Activated CD8-positive, alpha-beta T cell treated with anti-CD3 and anti-CD28 coated beads for 36 hours (primary cell): Measurements from ENCODE around the gene TSPAN4. TPM values are rescaled to one million over a fixed set of nuclear protein-coding genes. Genes with fewer than 3 reads are reported as not detected.

Experiments used
- ATAC-seq: fragments of 200-7000 bp; cut with Tn5 transposase; one replicate; pipeline ENCODE4 v1.10.0; 2021; ENCODE audit warnings: mild to moderate bottlenecking, moderate library complexity
- CTCF ChIA-PET: fragments of 350-600 bp; sonication (Branson Sonifier 250); formaldehyde crosslinking; loops from one replicate; lab custom pipeline; 2021; ENCODE audit warnings: antibody characterized with exemption; lab: Charles Lee
- POLR2A ChIA-PET: fragments of 350-600 bp; sonication (Branson Sonifier 250); formaldehyde crosslinking; loops from one replicate; lab custom pipeline; 2021; ENCODE audit warnings: antibody characterized with exemption; lab: Charles Lee
- DNase-seq: peaks from one replicate; pipeline ENCODE4 v3.0.0-alpha.2; 2020
- H3K27ac Mint-ChIP-seq: one replicate; pipeline ENCODE4 v1.8.0; 2021; ENCODE audit warnings: mild to moderate bottlenecking, mixed read lengths
- H3K27me3 Mint-ChIP-seq: one replicate; pipeline ENCODE4 v1.8.0; 2021; ENCODE audit warnings: mixed read lengths
- H3K36me3 Mint-ChIP-seq: one replicate; pipeline ENCODE4 v1.8.0; 2021; ENCODE audit warnings: low read depth, mixed read lengths
- H3K4me1 Mint-ChIP-seq: one replicate; pipeline ENCODE4 v1.8.0; 2021; ENCODE audit warnings: low read depth, mixed read lengths
- H3K4me3 Mint-ChIP-seq: one replicate; pipeline ENCODE4 v1.8.0; 2021; ENCODE audit warnings: mild to moderate bottlenecking, moderate library complexity, mixed read lengths
- H3K9me3 Mint-ChIP-seq: one replicate; pipeline ENCODE4 v1.8.0; 2021; ENCODE audit warnings: mixed read lengths
- intact Hi-C: fragments of 100-400 bp; cut with micrococcal nuclease; formaldehyde crosslinking; loops from one replicate; pipeline ENCODE4 v1.10.0; 2022
- total RNA-seq, 2 experiments: library from RNA; stranded (reverse); gene quantifications; one replicate each; pipeline ENCODE4 v1.2.3, GENCODE V29; 2021
- TF ChIP-seq, protein P1 (sequence below): fragments of 200-600 bp; IDR thresholded peaks from one replicate; pipeline ENCODE4 v1.8.0; 2022; ENCODE audit warnings: antibody characterized with exemption, mild to moderate bottlenecking

The TSPAN4 gene, protein sequence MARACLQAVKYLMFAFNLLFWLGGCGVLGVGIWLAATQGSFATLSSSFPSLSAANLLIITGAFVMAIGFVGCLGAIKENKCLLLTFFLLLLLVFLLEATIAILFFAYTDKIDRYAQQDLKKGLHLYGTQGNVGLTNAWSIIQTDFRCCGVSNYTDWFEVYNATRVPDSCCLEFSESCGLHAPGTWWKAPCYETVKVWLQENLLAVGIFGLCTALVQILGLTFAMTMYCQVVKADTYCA
- total RNA-seq, result 10 to 100 TPM; 15.4 to 16.0 TPM

GRCh38 chr11:842370-843002, at the start of gene TSPAN4, which contains the start of gene POLR2L:
Gene TSPAN4, plus strand, starts transcription at chr11:842852. Its CDS starts 7,453 bp downstream, at chr11:850305.
Gene POLR2L, minus strand, starts transcription at chr11:842529. Its CDS starts 21 bp downstream, at chr11:842508.
- Mint-ChIP-seq H3K27ac (peak within 1 kb of the TSS; percentile 87), H3K4me3 (peak within 1 kb of the TSS; percentile 85), H3K9me3 (no peaks in the 10 kb centered on the region), H3K4me1 (peaks cover 33% of the 10 kb centered on the region), H3K27me3 (peaks cover 2% of the 10 kb centered on the region), H3K36me3 (peaks cover 19% of the 10 kb centered on the region)
- peak; percentile 79 for ATAC-seq
- intact Hi-C loops, result no loop called here
- peak; percentile 92 for DNase-seq
- POLR2A ChIA-PET, result interaction anchor here (1.0 to 21.1 kb wide), 5 partner anchors 8 to 68 kb away, joined by 6 to 273 read pairs (median 11); partner anchors contain the start of genes CD151, CHID1, CRACR2B and PNPLA2
- TF ChIP-seq, protein P1, sequence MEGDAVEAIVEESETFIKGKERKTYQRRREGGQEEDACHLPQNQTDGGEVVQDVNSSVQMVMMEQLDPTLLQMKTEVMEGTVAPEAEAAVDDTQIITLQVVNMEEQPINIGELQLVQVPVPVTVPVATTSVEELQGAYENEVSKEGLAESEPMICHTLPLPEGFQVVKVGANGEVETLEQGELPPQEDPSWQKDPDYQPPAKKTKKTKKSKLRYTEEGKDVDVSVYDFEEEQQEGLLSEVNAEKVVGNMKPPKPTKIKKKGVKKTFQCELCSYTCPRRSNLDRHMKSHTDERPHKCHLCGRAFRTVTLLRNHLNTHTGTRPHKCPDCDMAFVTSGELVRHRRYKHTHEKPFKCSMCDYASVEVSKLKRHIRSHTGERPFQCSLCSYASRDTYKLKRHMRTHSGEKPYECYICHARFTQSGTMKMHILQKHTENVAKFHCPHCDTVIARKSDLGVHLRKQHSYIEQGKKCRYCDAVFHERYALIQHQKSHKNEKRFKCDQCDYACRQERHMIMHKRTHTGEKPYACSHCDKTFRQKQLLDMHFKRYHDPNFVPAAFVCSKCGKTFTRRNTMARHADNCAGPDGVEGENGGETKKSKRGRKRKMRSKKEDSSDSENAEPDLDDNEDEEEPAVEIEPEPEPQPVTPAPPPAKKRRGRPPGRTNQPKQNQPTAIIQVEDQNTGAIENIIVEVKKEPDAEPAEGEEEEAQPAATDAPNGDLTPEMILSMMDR, result no peak
- CTCF ChIA-PET, result interaction anchor here (1.0 to 1.5 kb wide), 4 partner anchors 12 to 31 kb away, joined by 3 to 5 read pairs (median 3); partner anchors contain the start of genes CRACR2B and PNPLA2

DNA sequence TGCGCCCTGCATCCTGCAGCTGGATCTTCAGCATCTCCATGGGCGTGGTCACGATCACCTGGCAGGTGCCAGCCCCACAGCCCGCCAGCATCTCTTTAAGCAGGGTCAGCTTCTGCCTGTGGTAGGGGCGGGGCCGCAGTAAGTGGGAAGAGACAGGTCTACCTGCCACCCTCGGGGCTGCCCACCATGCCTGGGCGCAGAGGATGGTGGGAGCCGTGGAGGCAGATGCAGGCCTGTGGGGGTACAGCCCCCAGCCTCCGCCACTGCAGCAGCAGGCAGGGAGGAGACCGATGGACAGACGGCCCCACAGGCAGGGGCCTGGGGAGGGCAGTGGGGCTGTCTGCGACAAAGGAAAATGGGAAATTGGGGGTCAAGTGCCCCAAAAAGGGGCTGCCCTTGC, 49.8 kb upstream of the TSPAN4 start:
- CTCF ChIA-PET, result no interaction called here
- H3K27me3 Mint-ChIP-seq, result no peaks in the 10 kb centered on the region
- POLR2A ChIA-PET, result interaction anchor here (1.5 to 1.6 kb wide), 2 partner anchors 13 to 17 kb away, joined by 3 to 5 read pairs; no protein-coding TSS in a partner anchor

DNA sequence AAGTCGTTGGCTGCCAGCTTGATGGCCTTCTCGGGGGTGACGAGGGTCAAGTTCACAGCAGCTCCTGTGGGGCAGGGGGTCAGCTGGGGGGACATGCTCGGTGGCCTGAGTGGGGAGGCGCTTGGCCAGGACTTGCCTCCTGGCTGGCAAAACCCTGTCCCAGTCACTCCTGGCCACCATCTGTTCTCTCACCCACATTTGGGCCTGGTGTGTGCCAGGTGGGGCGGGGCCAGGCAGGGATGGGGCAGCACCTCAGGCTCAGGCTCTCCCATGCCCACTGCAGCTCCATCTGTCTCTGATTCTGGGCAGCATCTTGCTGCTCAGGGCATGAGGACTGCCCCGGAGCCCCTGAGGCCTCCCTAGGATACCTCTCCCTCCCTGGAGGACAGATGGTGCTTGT, 49.1 kb upstream of the TSPAN4 start:
- H3K36me3 Mint-ChIP-seq, result peaks cover 15% of the 10 kb centered on the region
- peaks cover 14% of the 10 kb centered on the region for H3K4me1 Mint-ChIP-seq
- H3K9me3 Mint-ChIP-seq, result no peaks in the 10 kb centered on the region
- intact Hi-C loops, result no loop called here
- DNase-seq, result no peak
- ChIA-PET CTCF (interaction anchor here (1.4 kb wide), 1 partner anchor 18 kb away, joined by 3 read pairs; no protein-coding TSS in a partner anchor), POLR2A (interaction anchor here (1.2 to 1.6 kb wide), 4 partner anchors 11 to 18 kb away, joined by 3 to 5 read pairs (median 4); no protein-coding TSS in a partner anchor)
- H3K4me3 Mint-ChIP-seq, result peak overlapping the region; percentile 37
- H3K27ac Mint-ChIP-seq, result no peak overlapping the region
- H3K27me3 Mint-ChIP-seq, result no peaks in the 10 kb centered on the region
- no peak for ATAC-seq
- TF ChIP-seq, protein P1, result no peak

More for the DNA sequence above, 49.8 kb upstream of the TSPAN4 start:
- H3K4me3 Mint-ChIP-seq, result no peak overlapping the region
- DNase-seq, result no peak
- no peaks in the 10 kb centered on the region for H3K9me3 Mint-ChIP-seq
- H3K27ac Mint-ChIP-seq, result no peak overlapping the region
- intact Hi-C loops, result no loop called here
- H3K36me3 Mint-ChIP-seq, result peaks cover 15% of the 10 kb centered on the region
- no peak for ATAC-seq
- H3K4me1 Mint-ChIP-seq, result peaks cover 19% of the 10 kb centered on the region
- TF ChIP-seq, protein P1, result no peak

DNA sequence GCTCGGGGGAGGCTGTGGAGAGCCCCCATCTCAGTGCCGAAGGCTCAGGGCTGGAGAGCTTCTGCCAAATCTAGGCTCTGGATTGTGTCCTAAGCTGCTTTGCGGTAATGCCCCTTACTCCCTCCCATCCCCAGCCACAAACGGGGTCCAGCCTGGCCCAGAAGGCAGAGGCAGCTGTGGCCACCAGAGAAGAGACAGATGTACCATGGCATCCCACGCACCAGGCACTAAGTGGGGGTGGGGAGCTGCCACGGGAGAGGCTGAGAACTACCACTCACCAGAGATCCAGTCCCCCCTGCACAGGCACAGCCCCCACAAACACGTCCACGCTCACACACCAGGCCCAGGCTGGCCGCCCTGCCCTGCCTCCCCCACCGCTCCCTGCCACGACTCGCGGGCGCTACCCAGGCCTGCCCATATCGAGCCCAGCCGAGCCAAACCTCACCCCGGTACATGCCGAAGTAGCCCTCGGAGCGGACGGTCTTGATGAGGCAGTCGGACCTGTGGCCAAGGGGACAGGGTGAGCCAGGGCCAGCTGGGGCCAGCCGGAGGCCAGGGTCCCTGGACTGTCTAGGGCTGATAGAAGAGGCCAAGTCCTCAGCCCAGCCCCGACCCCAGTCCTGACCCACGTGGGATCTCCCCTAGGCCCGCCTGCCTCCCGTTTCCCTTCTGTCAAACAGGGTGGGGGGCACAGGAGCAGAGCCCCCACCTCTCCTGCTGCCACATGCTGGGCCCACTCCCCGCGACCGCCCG, 48.5 kb upstream of the TSPAN4 start:
- intact Hi-C loops, result no loop called here
- H3K27me3 Mint-ChIP-seq, result no peaks in the 10 kb centered on the region
- peaks cover 15% of the 10 kb centered on the region for H3K36me3 Mint-ChIP-seq
- H3K9me3 Mint-ChIP-seq, result no peaks in the 10 kb centered on the region
- H3K27ac Mint-ChIP-seq, result no peak overlapping the region
- CTCF ChIA-PET, result interaction anchor here (1.4 kb wide), 1 partner anchor 19 kb away, joined by 3 read pairs; no protein-coding TSS in a partner anchor
- POLR2A ChIA-PET, result interaction anchor here (0.6 to 2.8 kb wide), 6 partner anchors 8 to 66 kb away, joined by 3 to 8 read pairs (median 4); no protein-coding TSS in a partner anchor
- H3K4me1 Mint-ChIP-seq, result peaks cover 14% of the 10 kb centered on the region
- DNase-seq (no peak), ATAC-seq (no peak)
- H3K4me3 Mint-ChIP-seq, result peak overlapping the region; percentile 77
- TF ChIP-seq, protein P1, result no peak
